GM18868 (cell line): Measurements from ENCODE around the gene SLIT1.

Experiments
- ATAC-seq: cut with Tn5 transposase; IDR thresholded peaks from one replicate; pipeline ENCODE4 v1.9.1; 2021; ENCODE audit warnings: mild to moderate bottlenecking, moderate library complexity; ENCODE audit not compliant: unreplicated experiment

The SLIT1 gene

DNA sequence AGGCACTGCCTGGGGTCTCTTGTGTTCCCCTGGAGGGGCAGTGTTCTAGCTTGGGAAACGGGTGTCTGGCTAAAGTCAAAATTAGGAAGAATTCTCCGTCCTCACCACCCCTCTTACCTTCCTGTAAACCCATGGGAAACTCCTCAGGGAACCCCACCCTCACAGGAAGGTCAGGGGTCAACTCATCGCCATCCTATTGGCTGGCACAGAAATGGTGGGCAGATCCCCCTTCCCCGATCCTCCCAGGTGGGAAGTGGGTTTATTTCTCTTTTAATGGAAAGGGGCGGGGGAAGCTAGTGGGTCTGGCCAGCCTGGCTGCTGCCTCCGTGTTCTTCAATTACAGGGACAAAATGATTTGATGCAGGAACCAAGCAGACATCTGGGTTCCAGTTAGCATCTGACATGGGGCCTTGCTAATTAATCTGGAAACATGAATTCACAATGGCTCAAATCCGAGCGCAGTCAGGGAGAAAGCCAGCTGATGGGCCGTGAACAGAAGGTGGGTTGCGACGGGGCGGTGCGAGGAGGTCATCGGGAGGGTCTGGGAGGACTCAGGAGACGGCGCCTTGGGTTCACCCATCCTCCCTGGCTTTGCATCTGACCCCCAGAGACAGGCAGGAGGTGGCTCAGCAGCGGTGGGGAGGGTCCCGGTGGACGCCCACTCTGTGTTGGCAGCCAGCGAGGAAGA, 66.6 kb downstream of the SLIT1 start:
- no peak for ATAC-seq

DNA sequence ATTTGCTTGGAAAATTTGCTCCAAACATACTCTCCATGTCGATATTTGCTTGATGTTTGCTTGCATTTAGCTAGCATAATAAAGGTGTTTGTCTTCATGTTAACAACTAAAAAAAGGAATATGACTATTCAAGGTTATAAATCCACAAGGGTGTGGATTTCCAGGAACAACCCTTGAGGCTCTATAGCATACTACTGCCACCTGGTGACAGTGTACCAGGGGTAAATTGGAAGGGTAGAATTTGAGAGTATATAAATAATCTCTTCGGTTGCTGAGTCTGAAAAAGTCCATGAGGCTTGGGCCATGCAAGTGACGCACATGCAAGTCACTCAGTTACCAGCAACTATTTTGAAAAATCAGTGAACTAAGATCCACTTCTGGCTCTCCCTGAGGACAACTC, 68.4 kb downstream of the SLIT1 start:
- ATAC-seq = no peak

DNA sequence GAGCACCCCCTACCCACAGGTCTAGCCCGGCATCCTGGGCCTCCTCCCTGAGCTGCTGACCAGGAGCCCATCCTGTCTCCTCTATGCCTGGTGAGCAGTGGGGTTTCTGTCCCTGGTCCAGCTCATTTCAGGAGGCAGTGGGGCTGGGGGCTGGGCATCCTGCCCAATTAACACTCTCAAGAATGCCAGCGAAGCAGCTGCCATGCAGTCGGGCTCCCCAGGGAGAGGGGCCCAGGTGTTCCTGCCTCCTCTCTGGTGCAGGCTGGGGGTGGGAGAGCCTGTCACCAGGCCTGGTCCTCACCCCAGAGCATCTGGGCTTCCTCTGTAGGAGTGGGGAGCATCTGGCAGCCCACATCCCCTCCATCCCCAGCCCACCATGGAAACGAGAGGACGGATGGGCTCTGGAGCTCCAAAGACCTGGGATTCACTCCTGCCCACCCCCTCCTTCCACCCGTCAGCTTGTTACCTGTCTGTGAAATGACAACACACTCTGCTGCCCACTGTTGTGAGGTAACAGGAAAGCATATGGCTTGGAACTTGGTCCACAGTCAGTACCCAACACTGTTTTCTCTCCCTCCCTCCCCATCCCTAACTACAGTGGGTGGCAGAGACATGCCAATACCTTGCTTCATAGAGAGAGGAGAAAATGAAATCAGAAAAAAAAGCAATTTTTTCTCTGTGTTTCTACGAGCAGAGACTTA, 69.1 kb downstream of the SLIT1 start:
- no peak for ATAC-seq

DNA sequence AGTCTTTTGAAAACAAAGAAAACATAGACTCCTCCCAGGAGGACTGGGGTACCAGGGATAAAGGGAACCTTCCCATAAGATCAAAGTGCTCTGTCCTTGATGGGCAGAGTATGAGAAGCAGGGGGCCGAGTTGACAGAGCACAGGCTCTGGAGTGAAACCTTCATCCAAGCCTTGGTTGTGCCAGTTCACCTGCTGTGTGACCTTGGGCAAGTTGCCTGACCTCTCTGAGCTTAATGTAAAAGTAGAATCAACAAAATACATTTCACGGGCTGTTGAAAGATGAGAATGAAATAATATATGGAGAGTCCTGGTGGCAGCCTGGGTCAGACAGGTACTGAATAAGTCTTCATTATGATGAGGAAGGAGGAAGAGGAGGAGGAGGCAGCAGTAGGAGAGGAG, 69.9 kb downstream of the SLIT1 start:
- no peak for ATAC-seq

DNA sequence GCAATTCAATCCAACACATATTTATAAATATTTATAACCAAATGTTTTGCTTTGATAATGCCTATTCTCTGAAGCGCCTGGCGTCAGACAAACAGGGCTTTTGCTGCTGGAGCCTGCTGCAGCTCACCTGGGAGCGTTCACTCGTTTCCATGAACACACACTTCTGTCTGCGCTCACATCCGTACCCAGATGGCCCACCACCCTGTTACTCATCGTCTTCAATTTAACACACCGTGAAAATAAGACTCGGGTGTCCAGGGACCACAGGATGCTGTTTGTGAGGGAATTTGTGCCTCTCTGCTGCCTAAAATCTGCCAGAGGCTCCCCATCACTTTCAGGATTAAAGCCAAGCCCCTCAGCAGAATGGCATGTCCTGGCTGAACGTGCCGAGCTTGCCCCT, 74.1 kb downstream of the SLIT1 start:
- no peak for ATAC-seq

DNA sequence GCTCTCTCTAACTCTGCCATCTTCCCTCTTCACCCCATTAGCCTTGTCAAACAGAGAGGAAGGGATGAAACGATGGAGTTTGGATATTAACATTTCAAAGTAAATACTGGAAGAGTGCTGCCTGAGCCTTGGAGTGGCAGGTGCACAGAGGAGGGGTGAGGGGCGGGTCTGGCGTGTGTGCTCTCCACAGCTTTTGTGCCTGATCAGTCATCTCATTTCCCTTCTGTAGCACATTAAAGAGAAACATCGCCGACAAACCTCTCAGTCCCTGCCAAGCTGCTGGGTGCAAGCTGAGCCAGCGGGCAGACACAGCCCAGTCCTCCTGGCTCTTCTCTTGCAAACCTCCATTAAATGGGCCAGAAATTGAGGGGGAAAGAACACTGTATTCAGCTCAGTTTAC, 76.2 kb downstream of the SLIT1 start:
- ATAC-seq = no peak

DNA sequence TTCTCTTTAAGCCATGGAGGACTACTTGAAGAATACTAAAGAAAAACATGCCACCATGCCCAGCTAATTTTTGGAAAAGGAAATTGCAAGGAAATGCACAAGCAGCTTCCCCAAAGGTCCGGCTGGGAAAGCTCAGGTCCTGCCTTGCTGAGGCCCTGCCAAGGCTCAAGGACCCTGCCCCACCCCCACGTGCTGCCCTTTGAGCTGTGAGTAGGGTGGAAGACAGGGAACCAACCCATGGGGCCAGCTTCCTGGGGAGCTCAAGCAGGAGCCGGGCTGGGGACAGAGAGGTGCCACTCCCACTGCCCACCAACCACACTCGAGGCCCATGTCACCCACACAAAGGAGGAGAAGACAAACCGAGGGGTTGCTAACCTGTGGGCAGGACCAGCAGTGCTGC, 78.2 kb downstream of the SLIT1 start:
- ATAC-seq = no peak

DNA sequence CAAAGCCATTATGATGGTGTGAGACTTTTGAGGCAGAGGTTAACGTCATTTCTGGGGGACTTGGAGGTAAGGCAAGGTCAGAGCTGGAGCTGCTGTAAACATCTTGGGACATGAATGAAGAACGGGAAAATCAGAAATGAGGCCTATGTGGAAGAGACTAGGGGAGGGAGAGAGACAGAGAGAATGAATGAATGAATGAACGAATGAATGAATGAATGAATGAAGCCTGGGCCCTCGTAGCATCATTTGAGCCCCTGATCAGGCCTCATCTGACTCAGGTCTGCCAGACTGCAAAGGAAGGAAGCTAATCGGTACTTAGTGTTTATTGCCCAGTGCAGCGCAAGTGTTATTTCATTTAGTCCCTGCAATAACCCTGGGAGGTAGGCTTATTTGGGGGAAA, 79.6 kb downstream of the SLIT1 start:
- ATAC-seq = no peak

DNA sequence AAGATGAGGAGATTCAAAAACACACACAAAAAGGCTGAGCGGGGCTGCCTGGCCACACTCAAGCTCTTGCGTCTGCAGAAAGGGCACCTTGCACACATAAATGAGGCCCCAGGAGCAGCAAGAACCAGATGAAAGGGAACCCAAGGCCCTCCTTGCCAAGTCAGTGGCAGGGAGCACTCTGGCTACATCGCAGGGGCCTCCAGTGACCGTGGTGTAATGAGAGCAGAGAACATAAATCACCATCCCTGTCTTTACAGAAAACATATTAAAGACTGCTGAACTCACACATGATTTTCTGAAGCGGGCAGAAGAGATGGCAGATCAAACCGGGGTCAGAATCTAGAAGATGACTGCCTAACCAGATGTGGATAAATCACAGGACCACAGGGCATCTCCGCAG, 80.5 kb downstream of the SLIT1 start:
- ATAC-seq = no peak

DNA sequence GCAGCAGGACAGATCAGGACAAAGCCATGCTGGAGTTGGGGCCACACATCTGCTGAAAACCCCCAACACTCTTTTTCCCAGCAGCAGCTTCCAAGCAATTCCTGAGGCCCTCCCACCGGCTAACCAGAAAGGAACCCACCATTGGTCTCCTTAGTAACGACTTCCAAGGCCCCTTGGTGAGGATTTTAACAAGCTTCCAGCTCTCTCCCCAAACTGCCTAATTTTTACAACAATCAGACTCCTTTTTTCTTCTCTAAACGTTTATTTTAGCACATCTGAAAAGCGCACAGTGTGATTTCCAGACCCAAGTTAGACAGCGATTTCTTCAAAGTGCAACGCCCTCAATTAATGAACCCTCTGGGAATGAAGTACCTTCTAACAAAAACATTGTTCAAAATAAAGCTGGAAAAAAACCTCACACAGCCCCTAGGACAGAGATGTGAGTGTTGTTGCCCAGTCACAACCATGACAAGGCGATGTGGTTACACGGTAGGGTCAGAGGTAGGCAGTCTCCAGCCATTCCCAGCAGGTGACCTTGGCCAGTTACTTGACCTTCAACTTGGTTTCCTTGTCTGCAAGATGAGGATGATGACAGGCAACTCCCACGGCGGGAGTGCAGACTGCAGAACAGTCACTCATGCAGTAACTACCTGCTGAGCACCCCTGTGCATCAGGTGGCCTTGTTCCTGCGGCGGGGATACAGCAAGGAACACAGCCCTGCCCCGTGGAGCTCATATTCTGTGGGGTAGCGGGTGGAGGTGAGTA, 82.3 kb downstream of the SLIT1 start:
- ATAC-seq = no peak

DNA sequence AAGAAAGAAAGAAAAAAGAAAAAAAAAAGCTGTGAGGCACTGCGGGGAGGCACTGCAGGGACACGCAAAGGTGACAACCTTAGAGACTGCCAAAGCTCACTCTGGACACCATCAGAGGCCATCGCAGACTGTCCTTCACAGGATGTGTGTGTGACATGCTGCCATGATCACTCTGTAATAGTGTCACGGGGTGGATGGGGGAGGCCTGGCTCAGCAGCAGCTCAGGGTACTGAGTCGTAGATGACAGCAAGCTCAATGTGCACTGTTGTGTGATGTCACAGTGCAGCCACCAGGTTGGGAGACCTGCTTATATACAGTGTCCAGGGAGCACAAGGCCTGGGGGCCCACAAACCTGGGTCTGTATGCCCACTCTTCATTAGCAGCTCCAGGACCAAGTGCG, 83.3 kb downstream of the SLIT1 start:
- ATAC-seq = no peak

DNA sequence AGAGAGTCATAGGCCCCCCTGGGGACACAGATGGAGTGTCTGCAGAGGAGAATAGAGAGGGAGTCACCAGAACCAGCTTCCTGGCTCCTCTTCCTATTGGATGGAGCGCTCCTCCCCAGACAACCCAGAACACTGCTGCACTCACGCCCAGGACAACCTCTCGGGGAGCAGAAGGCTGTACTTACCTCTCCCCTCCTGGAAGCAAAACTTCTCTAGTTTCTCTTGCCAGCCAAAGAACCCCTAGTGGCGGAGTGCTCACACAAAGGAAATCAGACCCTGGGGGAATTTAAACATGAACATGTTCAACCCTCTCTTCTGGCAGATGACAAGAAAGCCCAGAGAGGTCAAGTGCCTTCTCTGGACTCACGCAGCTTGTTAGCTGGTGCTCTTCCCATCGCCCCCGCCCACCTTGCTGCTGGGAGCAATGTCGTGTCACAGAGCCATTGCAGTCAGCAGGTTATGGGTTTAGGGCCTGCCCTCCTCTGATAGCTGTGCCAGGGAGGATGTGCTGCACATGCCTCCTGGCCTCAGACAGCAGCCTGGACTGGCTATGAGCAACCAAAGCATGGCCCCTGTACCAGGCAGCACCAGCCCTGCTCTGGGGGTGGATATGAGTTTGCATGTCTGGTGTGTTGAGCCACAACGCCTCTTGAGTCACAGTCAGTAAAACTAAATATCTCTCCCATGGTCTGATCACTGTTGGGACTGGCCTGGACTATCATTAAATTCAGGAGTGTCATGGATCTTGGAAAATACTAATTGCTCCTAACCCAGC, 84.4 kb downstream of the SLIT1 start:
- ATAC-seq = no peak

DNA sequence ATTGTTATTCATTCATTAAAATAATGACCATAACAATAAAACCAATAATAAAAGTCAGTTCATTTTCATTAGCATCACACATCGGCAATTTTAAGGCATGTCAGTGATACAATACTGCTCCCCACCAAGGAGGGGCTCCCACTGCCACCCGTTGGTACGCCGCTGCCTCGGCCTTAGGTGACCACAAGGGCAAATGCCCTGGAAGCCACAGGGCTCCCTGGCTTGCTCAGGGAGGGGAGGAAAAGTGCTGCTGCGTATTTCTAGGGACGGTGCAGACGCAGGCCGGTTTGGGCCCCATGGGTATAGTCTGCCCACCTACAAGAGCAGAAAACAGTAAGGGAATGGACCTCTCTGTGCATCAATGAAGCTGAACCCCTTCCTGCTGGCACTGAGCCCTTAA, 85.1 kb downstream of the SLIT1 start:
- ATAC-seq = no peak

DNA sequence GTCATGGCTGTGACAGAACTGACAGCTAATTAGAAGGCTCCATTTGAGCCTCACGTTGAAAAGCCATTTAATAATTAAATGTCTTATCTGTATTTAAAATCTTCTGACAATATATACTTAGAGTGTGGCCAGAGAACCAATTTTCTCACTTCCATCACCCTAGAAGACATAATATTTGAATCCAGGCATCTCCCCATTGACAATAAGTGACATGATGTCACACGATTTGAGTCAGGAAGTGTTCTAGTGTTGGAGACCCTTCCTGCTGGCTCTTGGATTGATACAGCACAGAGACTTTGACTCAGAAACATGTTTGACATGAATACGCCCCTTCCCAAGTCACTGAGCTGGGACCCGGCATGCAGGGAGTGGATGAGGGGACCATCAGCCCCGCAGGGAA, 85.9 kb downstream of the SLIT1 start:
- no peak for ATAC-seq

DNA sequence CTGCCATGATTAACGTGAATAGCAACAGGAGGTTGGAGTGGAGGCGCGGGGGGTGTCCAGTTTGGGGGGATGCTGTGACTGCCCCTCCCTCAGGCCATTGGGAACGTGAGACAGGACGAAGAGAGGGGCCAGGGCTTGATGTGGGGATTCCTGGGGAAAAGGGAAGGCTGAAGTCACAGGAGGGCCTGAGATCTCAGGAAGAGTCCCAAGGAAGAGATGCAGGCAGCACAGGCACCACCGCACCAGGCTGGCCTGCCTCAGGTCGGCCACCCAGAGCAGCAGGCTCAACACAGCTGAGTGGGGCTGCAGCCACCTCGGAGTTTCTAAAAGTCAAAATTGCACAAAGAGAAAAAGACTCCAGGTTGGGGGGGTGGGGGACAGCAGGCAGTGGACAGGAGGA, 86.7 kb downstream of the SLIT1 start:
- ATAC-seq = no peak

DNA sequence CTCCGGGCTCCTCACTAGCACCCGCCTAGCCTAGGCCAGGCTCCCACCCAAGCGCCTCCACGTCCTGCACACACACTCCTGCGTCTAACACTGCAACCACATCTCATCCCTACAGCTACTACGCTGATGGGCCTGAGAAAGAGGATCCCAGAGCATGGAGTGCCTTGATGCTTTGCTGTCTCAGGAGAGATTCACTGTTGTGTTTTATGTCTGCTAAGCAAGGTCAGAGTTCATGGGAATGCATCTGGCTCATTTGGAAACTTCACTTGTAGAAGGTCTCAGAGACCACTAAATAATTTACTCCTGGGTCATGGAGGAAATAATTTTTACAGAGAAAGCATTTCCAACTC, 88.7 kb downstream of the SLIT1 start:
- ATAC-seq = no peak

DNA sequence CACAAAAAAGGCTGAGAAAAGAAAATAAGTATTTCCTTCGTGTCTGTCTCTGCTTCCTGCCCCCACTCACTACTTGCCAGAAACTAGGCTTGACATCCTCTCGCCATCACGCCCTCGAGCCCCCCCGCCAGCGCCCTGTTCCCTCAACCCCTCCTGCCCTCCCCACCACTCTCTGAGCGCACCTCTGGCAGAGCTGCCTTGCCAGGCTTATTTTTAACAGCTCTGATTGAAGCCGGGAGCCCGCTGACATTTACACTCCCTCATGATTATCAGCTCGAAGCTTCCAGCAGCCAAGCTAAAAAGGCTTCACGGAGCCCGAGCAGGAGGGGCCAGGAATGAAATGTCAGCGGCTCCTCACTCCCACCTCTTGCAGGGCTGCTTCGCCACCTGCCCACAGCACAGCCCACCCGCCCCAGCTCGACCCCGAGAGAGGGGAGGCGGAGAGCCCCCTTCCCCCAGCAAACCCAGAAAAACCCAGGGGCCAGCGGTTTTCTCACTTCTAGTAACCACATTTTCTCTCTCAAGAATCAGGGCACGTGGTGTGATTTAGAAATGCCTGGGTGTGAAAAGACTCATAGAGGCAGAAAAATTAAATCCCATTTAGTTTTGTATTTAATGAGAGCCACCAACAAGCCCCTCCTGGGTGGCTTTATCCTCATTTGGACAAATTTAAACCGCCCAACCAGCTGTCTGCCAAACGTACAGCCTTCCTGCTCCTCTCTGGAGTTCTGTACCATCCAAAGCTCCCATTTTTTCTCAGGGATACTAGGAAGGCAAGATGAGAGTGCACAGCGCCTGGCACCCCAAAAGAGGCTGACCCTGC, 89.3 kb downstream of the SLIT1 start:
- no peak for ATAC-seq

DNA sequence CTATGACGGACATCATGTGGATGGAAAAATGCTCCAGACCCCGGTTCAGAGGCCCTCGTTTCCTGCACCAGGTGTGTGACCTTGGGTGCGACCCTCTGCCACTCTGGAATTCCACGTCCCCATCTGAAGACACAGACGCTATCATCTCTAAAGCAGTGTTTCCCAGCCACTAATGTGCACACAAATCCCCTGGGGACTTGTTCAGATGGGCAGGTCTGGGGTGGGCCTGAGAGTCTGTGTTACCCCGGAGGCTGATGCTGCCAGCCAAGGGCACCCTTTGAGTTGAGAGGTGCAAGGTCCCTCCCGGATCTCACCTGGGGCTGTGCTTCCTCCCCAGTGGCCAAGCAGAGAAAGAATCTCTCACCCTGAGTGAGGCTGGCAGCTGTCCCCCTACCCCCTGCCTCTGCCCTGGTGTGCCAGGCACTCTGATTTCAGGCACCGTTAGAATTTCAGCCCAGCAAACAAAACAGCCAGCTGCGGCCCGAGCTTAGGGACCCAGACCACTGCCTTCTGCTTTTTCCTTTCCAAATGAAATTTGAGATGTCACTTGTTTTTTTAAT, 90.0 kb downstream of the SLIT1 start:
- no peak for ATAC-seq

DNA sequence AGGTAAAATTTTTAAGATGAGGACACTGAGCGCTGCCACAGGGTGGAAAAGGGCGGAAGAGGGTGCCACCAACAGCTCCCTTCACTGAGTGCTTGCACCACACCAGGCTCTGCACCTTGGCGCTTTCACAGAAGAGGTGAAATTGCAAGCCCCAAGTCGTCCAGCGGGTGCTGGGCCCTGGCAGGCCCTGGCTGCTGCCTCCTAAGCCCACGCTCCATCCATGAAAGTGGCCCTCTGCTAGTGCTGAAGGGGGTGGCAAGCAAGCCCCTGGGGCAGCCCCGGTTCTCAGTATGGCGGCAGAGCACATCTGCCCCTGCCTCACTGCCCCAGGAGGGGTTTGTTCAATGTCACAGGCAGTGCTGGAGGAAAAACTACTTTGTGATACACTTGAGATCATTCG, 95.1 kb downstream of the SLIT1 start:
- ATAC-seq = no peak

DNA sequence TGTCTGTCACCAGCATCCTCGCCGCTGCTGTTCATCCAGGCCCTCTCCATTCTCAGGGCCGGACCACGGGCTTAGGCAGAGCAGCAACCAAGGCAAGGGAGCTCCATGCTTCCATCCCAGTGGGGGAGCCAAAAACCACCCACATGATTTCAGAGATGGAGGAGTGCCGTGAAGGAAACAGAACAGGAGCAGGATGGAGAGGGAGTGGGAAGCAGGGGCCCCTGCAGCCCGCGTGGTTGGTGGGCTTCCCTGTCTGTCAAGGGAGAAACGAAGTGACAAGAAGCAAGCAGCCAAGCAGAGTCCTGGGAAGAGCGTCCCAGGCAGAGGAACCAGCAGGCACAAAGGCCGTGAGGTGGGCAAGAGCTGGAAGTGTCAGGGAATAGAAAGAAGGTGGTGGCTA, 95.7 kb downstream of the SLIT1 start:
- ATAC-seq = no peak
